GM12873 (cell line): ENCODE data around the gene LPP.

ENCODE experiments used
- CTCF ChIP-seq: IDR thresholded peaks from 2 replicates; pipeline ENCODE4 v1.5.1; 2012; ENCODE audit warnings: low read depth, mild to moderate bottlenecking, moderate library complexity, low read length, control low read depth; ENCODE audit not compliant: insufficient read depth; ENCODE audit errors: missing control alignments

Gene LPP

GRCh38 chr3:188431553-188431952 lies 277.6 kb downstream of the LPP start:
- TF ChIP-seq CTCF: no peak

GRCh38 chr3:188432802-188433520 lies 279.0 kb downstream of the LPP start:
- no peak for TF ChIP-seq CTCF

- no peak for TF ChIP-seq CTCF
Measured at GRCh38 chr3:188433521-188434150, 279.7 kb downstream of the LPP start.

- TF ChIP-seq CTCF: no peak
Measured at GRCh38 chr3:188434594-188434993, 280.6 kb downstream of the LPP start.

- no peak for TF ChIP-seq CTCF
Measured at GRCh38 chr3:188435266-188435665, 281.3 kb downstream of the LPP start.

GRCh38 chr3:188437926-188438325 lies 284.0 kb downstream of the LPP start:
- TF ChIP-seq CTCF: no peak

- TF ChIP-seq CTCF: no peak
Measured at GRCh38 chr3:188439080-188439479, 285.1 kb downstream of the LPP start.
